Muscle of back (tissue), 13 donors: Measurements from ENCODE around the gene TNFRSF19. TPM values are rescaled to one million over a fixed set of nuclear protein-coding genes. Genes with fewer than 3 reads are reported as not detected.
"Not testable (repeated sequence)": the region's sequence is repeated elsewhere in the genome, so short reads cannot be mapped to it uniquely, and the experiment has no call there.

ENCODE experiments used
- DNase-seq, 3 donors: peaks; one replicate each; pipeline versions ENCODE4 v3.0.0 to v3.0.0-alpha.2; 2013
- long read RNA-seq, 9 donors: transcript quantifications; one replicate each; lab custom pipeline, GENCODE V29; 2026
- polyA plus RNA-seq, 10 donors: library from polyadenylated mRNA; unstranded; fragments of 120-200 nt; gene quantifications; one replicate each; pipeline ENCODE4 v1.2.1, GENCODE V29; 2013; ENCODE audit not compliant: insufficient read length in 10 of 10

TNFRSF19 gene
- 10 to 100 TPM; 12.7 to 77.1 (median 17.1) TPM for polyA plus RNA-seq
- long read RNA-seq, donor 1, full-length matches to known transcripts: 3 of 3 reads
- long read RNA-seq, donor 1, partial matches to known transcripts: 0 of 3 reads
- long read RNA-seq, donor 1, other reads (novel, unspliced or antisense): 0 of 3 reads
- long read RNA-seq, donor 2, partial matches to known transcripts: 0 of 1 reads
- long read RNA-seq, donor 2, other reads (novel, unspliced or antisense): 0 of 1 reads
- long read RNA-seq, donor 3: 0 reads
- long read RNA-seq, donor 4, partial matches to known transcripts: 0 of 2 reads
- long read RNA-seq, donor 4, other reads (novel, unspliced or antisense): 0 of 2 reads
- long read RNA-seq, donor 5, full-length matches to known transcripts: 3 of 3 reads
- long read RNA-seq, donor 5, partial matches to known transcripts: 0 of 3 reads
- long read RNA-seq, donor 5, other reads (novel, unspliced or antisense): 0 of 3 reads
- long read RNA-seq, donor 6, full-length matches to known transcripts: 4 of 4 reads
- long read RNA-seq, donor 6, partial matches to known transcripts: 0 of 4 reads
- long read RNA-seq, donor 6, other reads (novel, unspliced or antisense): 0 of 4 reads
- long read RNA-seq, donor 7, full-length matches to known transcripts: 3 of 3 reads
- long read RNA-seq, donor 7, partial matches to known transcripts: 0 of 3 reads
- long read RNA-seq, donor 7, other reads (novel, unspliced or antisense): 0 of 3 reads
- long read RNA-seq, donor 8, full-length matches to known transcripts: 3 of 8 reads
- long read RNA-seq, donor 8, partial matches to known transcripts: 0 of 8 reads
- long read RNA-seq, donor 8, other reads (novel, unspliced or antisense): 5 of 8 reads
- long read RNA-seq, donor 9: 0 reads

DNA sequence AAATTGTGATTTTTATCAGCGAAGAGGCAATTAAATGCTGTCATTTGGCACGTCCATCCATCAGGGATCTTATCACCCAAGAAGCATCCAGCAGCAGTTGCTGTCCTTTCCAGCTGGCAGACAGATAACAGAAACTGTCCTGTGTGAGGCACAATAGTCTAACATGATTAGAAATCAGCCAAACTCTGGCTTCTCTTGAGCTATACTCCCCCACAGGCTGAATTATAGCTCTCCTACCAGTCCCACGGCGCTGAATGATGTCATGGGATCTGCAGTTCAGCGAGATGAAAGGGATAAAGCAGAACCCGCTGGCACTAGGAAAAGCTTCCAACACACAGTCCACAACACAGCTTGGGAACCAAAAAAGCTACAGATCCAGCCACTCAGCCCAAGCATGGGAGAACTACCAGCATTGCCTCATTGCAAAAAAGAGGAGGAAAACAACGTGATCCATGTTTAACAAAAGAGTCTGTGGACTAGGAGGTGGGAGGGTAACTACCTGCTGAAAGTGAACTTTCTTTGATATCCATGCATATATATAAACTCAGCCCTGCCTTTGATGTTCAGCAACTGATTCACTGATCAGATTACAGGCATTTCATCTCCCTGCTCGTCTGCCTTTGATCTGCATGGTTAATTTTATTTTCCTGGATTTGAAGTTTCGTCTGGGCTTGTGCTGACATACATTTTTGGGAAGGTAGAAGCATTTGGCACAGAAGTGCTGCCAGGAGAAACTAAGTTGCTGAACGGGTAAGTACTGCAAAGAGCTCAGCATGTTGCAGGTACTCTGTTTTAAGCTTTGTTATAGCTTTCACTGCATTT lies at the start of gene TNFRSF19:
TNFRSF19 (plus strand) TSS at position 314 of the 822 bp plus-strand sequence. CDS start 19,772 bp downstream, outside the sequence.
- peak; percentile 63 to 81 (median 80) for DNase-seq

GRCh38 chr13:23529926-23530325 lies 40.3 kb upstream of the TNFRSF19 start:
- DNase-seq: not testable (repeated sequence)

- DNase-seq: no peak
Observed at GRCh38 chr13:23531446-23531845, 38.8 kb upstream of the TNFRSF19 start.

DNA sequence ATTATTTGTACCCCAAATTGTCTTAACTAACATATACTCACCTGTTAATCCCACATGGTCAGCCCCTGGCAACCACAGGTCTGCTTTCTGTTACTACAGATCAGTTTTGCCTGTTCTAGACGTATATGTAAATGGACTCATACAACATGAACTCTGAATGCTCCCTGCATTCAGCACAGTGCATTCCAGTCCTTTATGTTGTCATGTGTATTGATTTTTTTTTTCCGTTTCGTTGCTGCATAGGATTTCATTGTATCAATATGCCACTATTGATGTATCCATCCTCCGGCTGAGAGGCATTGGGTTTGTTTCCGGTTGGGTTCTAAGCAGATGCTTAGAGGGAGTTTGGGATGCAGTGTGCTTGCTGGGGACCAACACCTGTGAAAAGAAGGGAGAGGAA lies 36.1 kb upstream of the TNFRSF19 start:
- DNase-seq: no peak

GRCh38 chr13:23541221-23541824 lies 28.9 kb upstream of the TNFRSF19 start:
- DNase-seq: no peak

- DNase-seq: no peak
Observed at GRCh38 chr13:23544668-23545067, 25.5 kb upstream of the TNFRSF19 start.

DNA sequence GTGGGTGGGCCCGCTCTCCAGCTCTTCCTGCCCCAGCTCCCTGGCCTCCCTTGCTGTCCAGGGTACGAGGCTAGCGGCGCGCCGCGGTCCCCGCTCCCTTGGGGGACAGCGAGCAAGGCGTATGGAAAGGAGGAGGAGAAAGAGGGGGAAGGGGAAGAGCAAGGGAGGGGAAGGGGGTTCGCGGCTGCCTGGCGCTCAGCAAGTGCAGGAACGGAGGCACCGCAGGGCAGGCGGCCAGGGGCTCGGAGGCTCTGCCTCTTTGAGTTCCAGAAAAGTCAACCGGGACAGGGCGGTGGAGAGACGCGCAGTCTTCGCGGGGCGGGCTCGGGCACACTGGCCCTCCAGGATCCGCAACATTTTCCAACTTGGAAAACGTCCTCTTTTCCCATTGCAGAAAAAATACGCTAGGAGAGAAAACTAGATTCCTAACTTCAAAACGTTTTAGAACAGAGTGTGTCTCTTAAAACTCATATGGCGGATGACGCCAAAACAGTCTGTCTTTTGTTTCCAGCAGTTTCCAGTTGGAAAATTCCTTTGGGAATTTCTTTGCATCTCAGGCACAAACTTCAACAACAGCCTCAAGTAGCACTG lies 23.1 kb upstream of the TNFRSF19 start:
- DNase-seq: peak in 2 of 3 donors; percentile 39 to 73

GRCh38 chr13:23549724-23550123 lies 20.5 kb upstream of the TNFRSF19 start:
- DNase-seq: no peak

DNA sequence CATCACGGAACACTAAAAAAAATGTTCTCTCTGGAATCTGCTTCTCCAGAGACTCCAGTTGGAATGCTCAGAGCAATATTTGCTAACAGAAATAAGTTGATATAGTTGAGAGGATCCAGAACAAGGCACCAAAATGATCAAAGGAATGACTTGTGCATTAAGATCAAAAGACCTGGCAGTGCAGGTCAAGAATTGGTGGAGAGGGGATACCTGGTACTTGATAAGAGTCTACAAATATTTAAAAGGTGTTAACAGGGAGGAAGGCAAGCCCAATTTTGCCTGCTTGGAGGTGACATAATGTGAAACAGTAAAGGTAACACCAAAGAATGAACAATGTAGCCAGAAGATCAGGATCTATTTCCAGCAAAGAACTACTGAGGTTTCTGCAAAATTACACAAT lies 20.0 kb upstream of the TNFRSF19 start:
- no peak for DNase-seq

GRCh38 chr13:23551213-23552008 lies 18.8 kb upstream of the TNFRSF19 start:
- no peak for DNase-seq

GRCh38 chr13:23552171-23552570 lies 18.0 kb upstream of the TNFRSF19 start:
- no peak for DNase-seq

- DNase-seq: no peak
Observed at GRCh38 chr13:23552661-23553060, 17.6 kb upstream of the TNFRSF19 start.

DNA sequence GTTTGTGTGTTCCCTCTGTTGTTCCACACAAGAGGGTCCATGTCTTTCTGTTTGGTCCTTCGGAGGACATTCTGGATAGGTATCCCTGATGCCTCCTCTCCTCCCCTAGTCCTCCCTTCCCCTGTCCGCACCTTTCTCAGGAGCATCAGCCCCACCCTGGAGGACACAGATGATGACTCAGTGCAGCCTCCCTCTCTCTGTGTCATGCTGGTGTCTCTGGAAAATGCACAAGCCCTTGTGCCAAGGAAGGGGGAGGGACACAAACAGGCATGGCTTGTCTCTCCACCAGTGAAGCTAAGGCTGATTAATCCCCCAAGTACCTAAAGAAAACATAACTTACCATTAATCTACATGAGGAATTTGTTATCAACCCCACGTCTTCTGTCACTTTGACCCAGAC lies 16.2 kb upstream of the TNFRSF19 start:
- DNase-seq: no peak

DNA sequence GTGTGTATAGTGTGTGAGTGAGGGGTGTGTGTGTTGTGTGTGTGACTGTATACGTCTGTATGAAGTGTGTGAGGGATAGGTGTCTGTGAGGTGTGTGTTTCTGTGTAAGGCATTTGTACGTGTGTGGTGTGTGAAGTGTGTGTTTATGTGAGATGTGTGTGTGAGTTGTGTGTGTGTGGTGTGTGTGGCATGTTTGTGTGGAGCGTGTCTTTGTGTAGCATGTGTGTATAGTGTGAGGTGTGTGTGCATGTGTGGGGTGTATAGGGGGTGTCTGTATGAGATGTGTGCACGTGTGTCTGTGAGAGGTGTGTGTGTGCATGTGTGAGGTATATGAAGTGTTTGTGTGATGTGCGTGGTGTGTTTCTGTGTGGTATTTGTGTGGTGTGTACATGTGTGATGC lies 13.2 kb upstream of the TNFRSF19 start:
- no peak for DNase-seq

GRCh38 chr13:23557733-23558132 lies 12.5 kb upstream of the TNFRSF19 start:
- no peak for DNase-seq

- peak in 2 of 3 donors; percentile 48 to 78 for DNase-seq
Observed at GRCh38 chr13:23558675-23559536, 11.3 kb upstream of the TNFRSF19 start.

DNA sequence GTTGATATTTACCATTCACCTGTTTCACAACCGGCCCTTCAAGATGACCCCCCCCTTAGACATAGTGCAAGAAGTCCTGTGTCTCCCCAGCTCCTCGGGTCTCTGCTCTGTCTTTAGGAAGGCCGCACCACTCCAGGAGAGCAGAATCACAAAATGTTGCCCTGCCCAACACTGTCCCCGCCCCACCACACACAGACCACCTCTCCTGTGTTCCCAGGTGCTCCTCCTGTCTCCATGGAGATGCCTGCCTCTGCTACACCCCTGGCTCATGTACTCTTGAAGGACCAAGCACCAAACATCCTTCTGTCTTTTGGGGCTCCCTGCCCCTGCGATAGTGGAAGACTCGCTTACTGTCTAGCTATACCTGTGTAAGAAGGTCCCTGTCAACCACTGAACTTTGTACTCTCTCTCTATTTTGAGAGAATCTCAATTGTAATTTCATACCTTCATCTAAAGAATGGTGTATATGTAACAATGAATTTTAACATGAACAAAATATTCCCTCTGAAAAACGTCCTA lies 9.6 kb upstream of the TNFRSF19 start:
- DNase-seq: no peak

- no peak for DNase-seq
Observed at GRCh38 chr13:23561261-23561660, 9.0 kb upstream of the TNFRSF19 start.
